Measurements from ENCODE around the gene MTA2.

DNA sequence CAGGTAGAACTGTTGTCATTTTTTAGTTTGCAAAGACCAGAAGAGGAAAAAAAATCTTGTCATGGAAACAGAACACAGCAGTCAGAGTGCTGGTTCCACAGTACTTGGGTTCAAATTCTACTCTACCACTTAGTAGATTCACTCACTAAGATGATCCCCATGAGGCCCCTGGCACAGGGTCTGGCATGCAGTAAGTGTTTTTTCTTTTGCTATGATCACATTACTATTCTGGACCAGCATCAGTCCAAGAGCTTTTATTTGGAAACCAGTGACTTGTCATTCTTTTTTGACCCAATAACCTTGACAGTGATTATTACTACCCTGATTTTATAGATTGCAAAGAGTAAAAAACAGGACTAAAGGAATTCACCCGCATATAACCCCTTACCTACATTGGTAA is 32.1 kb downstream of the MTA2 start:
- TF ChIP-seq TP53 (CRISPR knock-in tag; IDR thresholded peaks at IDR 0.05) = no peak
- TF ChIP-seq, protein P1, sequence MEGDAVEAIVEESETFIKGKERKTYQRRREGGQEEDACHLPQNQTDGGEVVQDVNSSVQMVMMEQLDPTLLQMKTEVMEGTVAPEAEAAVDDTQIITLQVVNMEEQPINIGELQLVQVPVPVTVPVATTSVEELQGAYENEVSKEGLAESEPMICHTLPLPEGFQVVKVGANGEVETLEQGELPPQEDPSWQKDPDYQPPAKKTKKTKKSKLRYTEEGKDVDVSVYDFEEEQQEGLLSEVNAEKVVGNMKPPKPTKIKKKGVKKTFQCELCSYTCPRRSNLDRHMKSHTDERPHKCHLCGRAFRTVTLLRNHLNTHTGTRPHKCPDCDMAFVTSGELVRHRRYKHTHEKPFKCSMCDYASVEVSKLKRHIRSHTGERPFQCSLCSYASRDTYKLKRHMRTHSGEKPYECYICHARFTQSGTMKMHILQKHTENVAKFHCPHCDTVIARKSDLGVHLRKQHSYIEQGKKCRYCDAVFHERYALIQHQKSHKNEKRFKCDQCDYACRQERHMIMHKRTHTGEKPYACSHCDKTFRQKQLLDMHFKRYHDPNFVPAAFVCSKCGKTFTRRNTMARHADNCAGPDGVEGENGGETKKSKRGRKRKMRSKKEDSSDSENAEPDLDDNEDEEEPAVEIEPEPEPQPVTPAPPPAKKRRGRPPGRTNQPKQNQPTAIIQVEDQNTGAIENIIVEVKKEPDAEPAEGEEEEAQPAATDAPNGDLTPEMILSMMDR (IDR thresholded peaks at IDR 0.05) = no peak
- TF ChIP-seq JUN (IDR thresholded peaks at IDR 0.05) = no peak
- TF ChIP-seq MAFK (IDR thresholded peaks at IDR 0.05; ENCODE audit: partially characterized antibody) = no peak
- TF ChIP-seq, protein P2, sequence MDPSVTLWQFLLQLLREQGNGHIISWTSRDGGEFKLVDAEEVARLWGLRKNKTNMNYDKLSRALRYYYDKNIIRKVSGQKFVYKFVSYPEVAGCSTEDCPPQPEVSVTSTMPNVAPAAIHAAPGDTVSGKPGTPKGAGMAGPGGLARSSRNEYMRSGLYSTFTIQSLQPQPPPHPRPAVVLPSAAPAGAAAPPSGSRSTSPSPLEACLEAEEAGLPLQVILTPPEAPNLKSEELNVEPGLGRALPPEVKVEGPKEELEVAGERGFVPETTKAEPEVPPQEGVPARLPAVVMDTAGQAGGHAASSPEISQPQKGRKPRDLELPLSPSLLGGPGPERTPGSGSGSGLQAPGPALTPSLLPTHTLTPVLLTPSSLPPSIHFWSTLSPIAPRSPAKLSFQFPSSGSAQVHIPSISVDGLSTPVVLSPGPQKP (IDR thresholded peaks at IDR 0.05; ENCODE audit: low read depth, low read length) = no peak
- TF ChIP-seq CBX2 (IDR thresholded peaks at IDR 0.05; ENCODE audit: borderline replicate concordance, low read depth) = no peak
- no peak for TF ChIP-seq POLR2A (IDR thresholded peaks at IDR 0.05; ENCODE audit: low read length)
- no peak for TF ChIP-seq CHD2 (IDR thresholded peaks at IDR 0.05; ENCODE audit: low read length, partially characterized antibody)
- TF ChIP-seq NPAS2 (CRISPR knock-in tag; IDR thresholded peaks at IDR 0.05; ENCODE audit: borderline replicate concordance) = no peak
- no peak for TF ChIP-seq RARB (CRISPR knock-in tag; IDR thresholded peaks at IDR 0.05)
- no peak for TF ChIP-seq EP300 (IDR thresholded peaks at IDR 0.05)
- TF ChIP-seq NR3C1 (IDR thresholded peaks at IDR 0.05) = no peak
- no peak for TF ChIP-seq RFX5 (IDR thresholded peaks at IDR 0.05)
